ENCODE measurements around the gene PURA. TPM values are rescaled to one million over a fixed set of nuclear protein-coding genes. Genes with fewer than 3 reads are reported as not detected.

The PURA gene
- total RNA-seq, 1 donor from 2014 or later: 26.6 TPM

DNA sequence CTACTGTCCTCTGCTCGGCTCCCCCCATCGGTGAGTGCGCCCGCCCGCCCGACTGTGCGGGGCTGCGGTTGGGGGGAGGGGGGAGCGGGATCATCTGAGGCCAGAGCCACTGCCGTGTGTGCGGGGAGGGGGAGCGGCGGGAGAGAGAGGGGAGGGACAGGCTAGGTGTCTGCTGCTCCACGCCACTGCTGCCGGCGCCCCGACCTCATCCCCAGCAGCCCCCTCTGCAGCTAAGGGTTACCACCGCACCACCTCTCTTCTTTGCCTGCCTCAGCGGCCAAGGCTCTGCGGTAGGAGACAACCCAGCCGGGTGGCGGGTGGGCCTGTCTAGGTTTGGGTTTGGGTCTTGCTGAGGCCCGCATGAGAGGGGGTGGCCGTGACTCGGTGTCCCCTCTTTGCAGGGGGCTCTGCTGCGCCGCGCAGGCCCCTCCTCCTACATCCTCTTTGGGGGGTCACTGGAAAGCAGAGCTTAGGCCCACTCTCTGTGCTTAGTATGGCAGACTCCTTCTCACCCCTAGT, 670 bp upstream of the PURA start:
- H3K27me3 ChIP-seq (ENCODE audit: low read depth): no peaks in the 10 kb centered on the region
- peaks cover 90% of the 10 kb centered on the region for H3K4me1 ChIP-seq
- intact Hi-C loops (cut with micrococcal nuclease): no loop called here
- TF ChIP-seq, protein P1, sequence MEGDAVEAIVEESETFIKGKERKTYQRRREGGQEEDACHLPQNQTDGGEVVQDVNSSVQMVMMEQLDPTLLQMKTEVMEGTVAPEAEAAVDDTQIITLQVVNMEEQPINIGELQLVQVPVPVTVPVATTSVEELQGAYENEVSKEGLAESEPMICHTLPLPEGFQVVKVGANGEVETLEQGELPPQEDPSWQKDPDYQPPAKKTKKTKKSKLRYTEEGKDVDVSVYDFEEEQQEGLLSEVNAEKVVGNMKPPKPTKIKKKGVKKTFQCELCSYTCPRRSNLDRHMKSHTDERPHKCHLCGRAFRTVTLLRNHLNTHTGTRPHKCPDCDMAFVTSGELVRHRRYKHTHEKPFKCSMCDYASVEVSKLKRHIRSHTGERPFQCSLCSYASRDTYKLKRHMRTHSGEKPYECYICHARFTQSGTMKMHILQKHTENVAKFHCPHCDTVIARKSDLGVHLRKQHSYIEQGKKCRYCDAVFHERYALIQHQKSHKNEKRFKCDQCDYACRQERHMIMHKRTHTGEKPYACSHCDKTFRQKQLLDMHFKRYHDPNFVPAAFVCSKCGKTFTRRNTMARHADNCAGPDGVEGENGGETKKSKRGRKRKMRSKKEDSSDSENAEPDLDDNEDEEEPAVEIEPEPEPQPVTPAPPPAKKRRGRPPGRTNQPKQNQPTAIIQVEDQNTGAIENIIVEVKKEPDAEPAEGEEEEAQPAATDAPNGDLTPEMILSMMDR (IDR thresholded peaks at IDR 0.05; ENCODE audit: borderline replicate concordance): no peak
- no peaks in the 10 kb centered on the region for H3K9me3 ChIP-seq (replicated peaks)
- H3K27ac ChIP-seq (replicated peaks): peak overlapping the region; percentile 95
- no peaks in the 10 kb centered on the region for H3K36me3 ChIP-seq
- DNase-seq: peak; percentile 15
- peak overlapping the region; percentile 81 for H3K4me3 ChIP-seq

DNA sequence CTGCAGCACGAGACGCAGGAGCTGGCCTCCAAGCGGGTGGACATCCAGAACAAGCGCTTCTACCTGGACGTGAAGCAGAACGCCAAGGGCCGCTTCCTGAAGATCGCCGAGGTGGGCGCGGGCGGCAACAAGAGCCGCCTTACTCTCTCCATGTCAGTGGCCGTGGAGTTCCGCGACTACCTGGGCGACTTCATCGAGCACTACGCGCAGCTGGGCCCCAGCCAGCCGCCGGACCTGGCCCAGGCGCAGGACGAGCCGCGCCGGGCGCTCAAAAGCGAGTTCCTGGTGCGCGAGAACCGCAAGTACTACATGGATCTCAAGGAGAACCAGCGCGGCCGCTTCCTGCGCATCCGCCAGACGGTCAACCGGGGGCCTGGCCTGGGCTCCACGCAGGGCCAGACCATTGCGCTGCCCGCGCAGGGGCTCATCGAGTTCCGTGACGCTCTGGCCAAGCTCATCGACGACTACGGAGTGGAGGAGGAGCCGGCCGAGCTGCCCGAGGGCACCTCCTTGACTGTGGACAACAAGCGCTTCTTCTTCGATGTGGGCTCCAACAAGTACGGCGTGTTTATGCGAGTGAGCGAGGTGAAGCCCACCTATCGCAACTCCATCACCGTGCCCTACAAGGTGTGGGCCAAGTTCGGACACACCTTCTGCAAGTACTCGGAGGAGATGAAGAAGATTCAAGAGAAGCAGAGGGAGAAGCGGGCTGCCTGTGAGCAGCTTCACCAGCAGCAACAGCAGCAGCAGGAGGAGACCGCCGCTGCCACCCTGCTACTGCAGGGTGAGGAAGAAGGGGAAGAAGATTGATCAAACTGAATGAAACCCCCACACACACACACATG, 654 bp downstream of the PURA start:
- TF ChIP-seq, protein P1 (IDR thresholded peaks at IDR 0.05; ENCODE audit: borderline replicate concordance): no peak
- Histone ChIP-seq H3K27me3 (ENCODE audit: low read depth) (no peaks in the 10 kb centered on the region), H3K9me3 (replicated peaks) (no peaks in the 10 kb centered on the region), H3K4me3 (peak overlapping the region; percentile 81), H3K27ac (replicated peaks) (peak overlapping the region; percentile 95), H3K36me3 (no peaks in the 10 kb centered on the region), H3K4me1 (peaks cover 84% of the 10 kb centered on the region)
- DNase-seq: peak; percentile 66
- intact Hi-C loops (cut with micrococcal nuclease): no loop called here

DNA sequence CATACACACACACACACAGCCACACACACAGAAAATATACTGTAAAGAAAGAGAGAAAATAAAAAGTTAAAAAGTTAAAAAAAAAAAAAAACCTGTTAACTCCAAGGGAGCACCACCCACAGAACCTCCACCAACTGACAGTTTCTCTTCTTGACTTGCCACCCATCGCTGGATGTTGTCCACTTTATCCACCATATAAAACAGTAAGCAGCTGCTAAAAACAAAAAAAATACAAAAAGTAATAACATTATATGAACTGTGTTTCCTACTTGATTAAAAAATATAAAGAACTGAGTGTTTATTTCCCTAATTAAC, 1.2 kb downstream of the PURA start:
- peak overlapping the region; percentile 81 for H3K4me3 ChIP-seq
- no peaks in the 10 kb centered on the region for H3K27me3 ChIP-seq (ENCODE audit: low read depth)
- no peaks in the 10 kb centered on the region for H3K9me3 ChIP-seq (replicated peaks)
- no peaks in the 10 kb centered on the region for H3K36me3 ChIP-seq
- intact Hi-C loops (cut with micrococcal nuclease): no loop called here
- DNase-seq: no peak
- TF ChIP-seq, protein P1 (IDR thresholded peaks at IDR 0.05; ENCODE audit: borderline replicate concordance): no peak
- peak overlapping the region; percentile 95 for H3K27ac ChIP-seq (replicated peaks)
- H3K4me1 ChIP-seq: peaks cover 80% of the 10 kb centered on the region

DNA sequence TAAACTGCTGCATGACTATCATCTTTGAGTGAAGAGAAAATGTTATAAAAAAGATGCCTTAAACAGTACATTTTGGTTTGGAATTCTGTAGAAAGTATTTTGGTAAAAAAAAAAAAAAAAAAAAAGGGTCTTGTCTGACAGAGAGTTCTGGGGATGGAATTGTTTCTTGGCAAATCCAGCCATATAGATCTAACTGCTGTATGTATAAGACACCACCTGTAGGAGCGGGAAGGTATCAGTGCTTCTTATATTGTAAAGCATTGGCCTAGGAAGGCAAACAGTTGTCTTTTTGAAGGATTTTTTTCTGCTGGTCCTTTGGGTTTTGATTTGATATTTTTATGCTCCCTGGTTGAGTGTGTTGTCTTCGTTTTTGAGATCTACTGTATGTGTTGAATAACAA, 2.8 kb downstream of the PURA start:
- intact Hi-C loops (cut with micrococcal nuclease): no loop called here
- no peak overlapping the region for H3K27ac ChIP-seq (replicated peaks)
- peaks cover 69% of the 10 kb centered on the region for H3K4me1 ChIP-seq
- peak overlapping the region; percentile 81 for H3K4me3 ChIP-seq
- H3K36me3 ChIP-seq: no peaks in the 10 kb centered on the region
- H3K9me3 ChIP-seq (replicated peaks): no peaks in the 10 kb centered on the region
- H3K27me3 ChIP-seq (ENCODE audit: low read depth): no peaks in the 10 kb centered on the region
- no peak for DNase-seq
- TF ChIP-seq, protein P1 (IDR thresholded peaks at IDR 0.05; ENCODE audit: borderline replicate concordance): no peak

DNA sequence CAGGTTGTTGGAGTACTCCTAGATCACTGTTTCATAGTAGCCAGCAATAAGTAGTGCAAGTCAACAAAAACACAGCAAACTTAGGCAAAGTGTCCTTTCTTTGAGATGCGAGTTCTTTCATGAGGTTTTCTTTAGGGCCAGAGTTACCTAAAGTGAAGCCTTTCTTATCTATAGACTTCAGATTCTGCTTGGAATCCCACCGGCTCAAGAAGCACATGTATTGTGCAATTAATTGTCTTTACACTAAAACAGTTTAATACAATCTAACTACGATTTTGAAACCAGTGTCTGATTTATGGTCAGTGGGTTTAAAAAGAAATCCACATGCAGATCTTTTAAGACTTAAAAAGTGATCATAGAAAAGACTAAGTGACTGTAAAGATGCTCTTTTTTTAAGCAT, 3.6 kb downstream of the PURA start:
- Histone ChIP-seq H3K27ac (replicated peaks) (no peak overlapping the region), H3K9me3 (replicated peaks) (no peaks in the 10 kb centered on the region), H3K4me3 (no peak overlapping the region), H3K4me1 (peaks cover 63% of the 10 kb centered on the region), H3K36me3 (no peaks in the 10 kb centered on the region), H3K27me3 (ENCODE audit: low read depth) (no peaks in the 10 kb centered on the region)
- TF ChIP-seq, protein P1 (IDR thresholded peaks at IDR 0.05; ENCODE audit: borderline replicate concordance): no peak
- DNase-seq: no peak
- intact Hi-C loops (cut with micrococcal nuclease): no loop called here
